ENCODE data around the gene ALG6.

Gene ALG6

GRCh38 chr1:63475761-63476160, 108.3 kb downstream of the ALG6 start:
- DNase-seq (ENCODE audit: extremely low read depth, low read depth) = no peak
- TF ChIP-seq CTCF (IDR thresholded peaks at IDR 0.05; ENCODE audit: low read depth, low read length, missing control alignments) = no peak
- H3K4me3 ChIP-seq (replicated peaks; ENCODE audit: low read depth, low read length) = no peak overlapping the region

GRCh38 chr1:63480057-63480456, 112.6 kb downstream of the ALG6 start:
- no peak overlapping the region for H3K4me3 ChIP-seq (replicated peaks; ENCODE audit: low read depth, low read length)
- no peak for TF ChIP-seq CTCF (IDR thresholded peaks at IDR 0.05; ENCODE audit: low read depth, low read length, missing control alignments)
- DNase-seq (ENCODE audit: extremely low read depth, low read depth) = no peak

- no peak for TF ChIP-seq CTCF (IDR thresholded peaks at IDR 0.05; ENCODE audit: low read depth, low read length, missing control alignments)
- no peak overlapping the region for H3K4me3 ChIP-seq (replicated peaks; ENCODE audit: low read depth, low read length)
- DNase-seq (ENCODE audit: extremely low read depth, low read depth) = no peak
Observed at GRCh38 chr1:63486629-63487028, 119.2 kb downstream of the ALG6 start.

GRCh38 chr1:63487336-63488065, 120.1 kb downstream of the ALG6 start:
- peak; percentile 45 for DNase-seq (ENCODE audit: extremely low read depth, low read depth)
- H3K4me3 ChIP-seq (replicated peaks; ENCODE audit: low read depth, low read length) = no peak overlapping the region
- no peak for TF ChIP-seq CTCF (IDR thresholded peaks at IDR 0.05; ENCODE audit: low read depth, low read length, missing control alignments)
